Measurements from ENCODE around the gene SEMA3B.

The SEMA3B gene

DNA sequence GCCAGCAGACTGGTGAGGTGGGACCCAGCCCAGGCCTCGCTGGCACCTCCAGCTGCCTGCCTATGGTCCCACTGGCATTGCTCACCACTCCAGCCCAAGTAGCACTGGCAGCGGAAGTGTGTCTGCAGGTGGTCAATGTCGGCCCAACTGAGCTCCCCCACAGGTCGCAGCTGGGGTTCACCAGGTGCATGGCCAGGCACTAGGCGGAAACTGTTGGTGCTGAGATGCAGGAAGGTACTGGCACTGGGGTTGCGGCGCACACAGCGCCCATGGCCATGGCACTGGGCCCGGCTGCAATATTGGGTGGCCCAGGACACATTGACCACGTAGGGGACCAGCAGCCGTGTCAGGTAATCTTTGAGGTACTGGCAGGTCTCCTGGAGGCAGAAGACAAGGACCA, 49.2 kb downstream of the SEMA3B start:
- Mint-ChIP-seq H3K27me3 (no peaks in the 10 kb centered on the region), H3K9me3 (no peaks in the 10 kb centered on the region), H3K36me3 (ENCODE audit: insufficient read depth) (no peaks in the 10 kb centered on the region), H3K4me3 (peak overlapping the region in 1 of 2 donors; percentile 6), H3K4me1 (ENCODE audit: low read depth in 2 of 2) (peaks cover 26 to 42% of the 10 kb centered on the region in 2 donors), H3K27ac (no peak overlapping the region)
- ATAC-seq (replicated peaks): no peak
- DNase-seq: no peak

DNA sequence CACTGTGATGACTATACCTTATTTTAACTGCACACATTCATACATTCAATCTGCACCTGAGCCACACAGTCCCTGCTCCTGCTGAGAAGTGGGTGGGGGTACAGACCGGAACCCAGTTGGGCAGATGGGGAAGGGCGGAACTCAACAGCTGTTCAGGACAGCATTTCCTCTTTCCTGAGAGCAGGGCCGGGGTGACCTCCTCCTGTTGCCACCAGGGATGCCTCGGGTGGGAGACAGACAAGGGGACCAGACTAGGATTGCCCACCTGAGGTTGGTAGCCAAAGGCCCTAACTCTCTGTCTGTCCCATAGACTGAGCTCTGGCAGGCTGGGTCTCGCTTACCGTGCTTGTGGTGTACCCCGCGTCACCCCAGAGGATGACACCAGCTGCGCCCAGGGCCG, 49.7 kb downstream of the SEMA3B start:
- H3K27ac Mint-ChIP-seq: no peak overlapping the region
- DNase-seq (no peak), ATAC-seq (replicated peaks) (no peak)
- no peaks in the 10 kb centered on the region for H3K36me3 Mint-ChIP-seq (ENCODE audit: insufficient read depth)
- H3K9me3 Mint-ChIP-seq: no peaks in the 10 kb centered on the region
- peak overlapping the region in 1 of 2 donors; percentile 6 for H3K4me3 Mint-ChIP-seq
- H3K27me3 Mint-ChIP-seq: no peaks in the 10 kb centered on the region
- peaks cover 26 to 44% of the 10 kb centered on the region in 2 donors for H3K4me1 Mint-ChIP-seq (ENCODE audit: low read depth in 2 of 2)

DNA sequence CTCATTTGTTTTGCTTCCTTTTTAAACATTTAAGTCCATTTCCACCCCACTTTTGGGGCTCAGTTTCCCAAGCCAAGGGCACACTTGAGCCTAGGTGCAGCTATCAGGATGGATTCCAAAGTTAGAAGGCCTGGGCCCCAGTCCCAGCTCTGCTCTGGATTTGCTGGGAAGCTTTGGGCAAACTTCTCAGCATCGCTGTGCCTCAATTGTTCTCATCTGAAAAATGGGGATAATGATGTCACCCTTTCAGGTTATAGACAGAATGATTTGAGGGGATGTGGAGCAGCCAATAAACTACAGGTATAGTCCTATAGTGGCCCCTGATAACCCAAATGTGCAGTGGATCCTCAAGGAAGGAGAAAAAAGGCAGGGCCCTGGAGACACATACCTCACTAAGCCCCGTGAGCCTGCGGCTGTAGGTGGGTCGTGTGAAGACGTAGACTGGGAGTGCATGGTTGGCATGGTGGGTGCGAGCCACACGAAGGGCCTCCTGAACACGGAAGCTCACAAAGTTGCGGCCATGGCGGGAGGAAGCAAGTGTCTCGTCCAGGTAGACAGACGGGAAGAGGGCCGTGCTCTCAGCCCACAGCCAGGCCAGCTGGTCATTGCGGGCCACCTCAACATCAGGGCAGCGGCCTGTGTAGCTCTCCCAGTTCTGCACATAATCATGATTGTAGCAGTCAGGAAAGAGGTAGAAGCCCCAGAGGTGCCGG, 50.4 kb downstream of the SEMA3B start:
- no peaks in the 10 kb centered on the region for H3K9me3 Mint-ChIP-seq
- no peak for DNase-seq
- no peak for ATAC-seq (replicated peaks)
- no peaks in the 10 kb centered on the region for H3K36me3 Mint-ChIP-seq (ENCODE audit: insufficient read depth)
- H3K27ac Mint-ChIP-seq: no peak overlapping the region
- H3K4me1 Mint-ChIP-seq (ENCODE audit: low read depth in 2 of 2): peaks cover 28 to 43% of the 10 kb centered on the region in 2 donors
- H3K27me3 Mint-ChIP-seq: no peaks in the 10 kb centered on the region
- H3K4me3 Mint-ChIP-seq: peak overlapping the region in 1 of 2 donors; percentile 27

DNA sequence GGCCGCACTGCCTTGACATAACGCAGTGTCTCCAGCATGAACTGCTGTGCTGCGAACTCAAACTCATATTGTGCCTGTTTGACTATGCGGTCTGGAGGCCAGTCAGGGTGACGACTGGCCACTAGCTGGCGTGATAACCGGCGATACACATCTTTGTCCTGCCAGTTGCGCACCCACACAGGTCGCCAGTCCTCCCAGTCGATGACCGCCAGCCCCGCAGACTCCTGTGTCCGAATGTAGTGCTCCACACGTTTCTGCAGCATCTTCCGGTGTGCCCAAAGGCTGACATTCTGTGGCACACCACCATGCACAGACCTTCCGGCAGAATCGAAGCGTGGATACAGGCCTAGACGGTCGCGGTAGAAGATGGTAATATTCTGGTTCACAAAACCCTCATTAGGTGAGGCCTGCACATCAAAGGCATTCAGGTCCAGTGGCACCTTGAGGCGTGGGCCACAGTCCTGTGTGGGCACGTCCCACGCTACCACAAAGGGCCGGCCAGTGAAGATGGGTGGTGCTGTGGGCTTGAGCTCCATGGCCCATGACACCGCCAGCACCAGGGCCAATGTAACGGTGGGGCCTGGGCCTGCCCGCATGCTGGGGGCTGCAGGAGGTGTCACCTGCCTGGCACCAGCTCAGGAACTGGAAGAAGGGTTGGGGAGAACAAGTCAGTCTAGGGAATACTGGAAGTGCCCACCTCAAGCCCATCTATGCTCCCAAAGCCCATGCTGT, 51.1 kb downstream of the SEMA3B start:
- H3K36me3 Mint-ChIP-seq (ENCODE audit: insufficient read depth): no peaks in the 10 kb centered on the region
- DNase-seq: no peak

GRCh38 chr3:50320853-50321335, 51.9 kb downstream of the SEMA3B start:
- Mint-ChIP-seq H3K27ac (peak overlapping the region; percentile 65 to 93), H3K4me1 (ENCODE audit: low read depth in 2 of 2) (peaks cover 32 to 43% of the 10 kb centered on the region in 2 donors), H3K36me3 (ENCODE audit: insufficient read depth) (no peaks in the 10 kb centered on the region), H3K9me3 (no peaks in the 10 kb centered on the region), H3K27me3 (no peaks in the 10 kb centered on the region), H3K4me3 (peak overlapping the region; percentile 84 to 85)
- DNase-seq (peak in 2 of 3 experiments; percentile 21 to 41), ATAC-seq (replicated peaks) (peak; percentile 29)

More for the DNA sequence above, 51.1 kb downstream of the SEMA3B start:
- H3K4me3 Mint-ChIP-seq: peak overlapping the region; percentile 84 to 85
- H3K4me1 Mint-ChIP-seq (ENCODE audit: low read depth in 2 of 2): peaks cover 32 to 45% of the 10 kb centered on the region in 2 donors
- H3K27me3 Mint-ChIP-seq: no peaks in the 10 kb centered on the region
- peak overlapping the region; percentile 65 to 83 for H3K27ac Mint-ChIP-seq
- ATAC-seq (replicated peaks): no peak
- no peaks in the 10 kb centered on the region for H3K9me3 Mint-ChIP-seq

GRCh38 chr3:50321336-50322114, 52.6 kb downstream of the SEMA3B start:
- ATAC-seq (replicated peaks) (peak; percentile 58), DNase-seq (peak; percentile 66 to 74 (median 69))
- H3K27me3 Mint-ChIP-seq: no peaks in the 10 kb centered on the region
- peaks cover 27 to 38% of the 10 kb centered on the region in 2 donors for H3K4me1 Mint-ChIP-seq (ENCODE audit: low read depth in 2 of 2)
- H3K27ac Mint-ChIP-seq: peak overlapping the region; percentile 89 to 93
- H3K9me3 Mint-ChIP-seq: no peaks in the 10 kb centered on the region
- H3K36me3 Mint-ChIP-seq (ENCODE audit: insufficient read depth): no peaks in the 10 kb centered on the region
- peak overlapping the region; percentile 84 to 85 for H3K4me3 Mint-ChIP-seq

DNA sequence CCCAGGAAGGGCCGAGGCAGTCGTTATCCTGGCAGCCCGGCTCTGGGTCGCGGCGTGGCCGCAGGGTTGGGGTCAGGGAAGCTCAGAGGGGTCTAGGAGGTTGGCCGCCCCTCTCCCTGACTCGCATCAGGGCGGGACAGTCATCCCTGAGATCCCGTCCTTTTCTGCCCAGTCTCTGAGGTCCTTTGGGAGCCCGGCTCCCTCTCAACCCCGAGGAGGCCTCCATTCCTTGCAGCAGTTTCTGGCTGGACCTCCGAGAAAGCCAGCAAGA, 53.1 kb downstream of the SEMA3B start:
- H3K4me3 Mint-ChIP-seq: peak overlapping the region; percentile 84 to 85
- no peak overlapping the region for H3K27ac Mint-ChIP-seq
- no peaks in the 10 kb centered on the region for H3K36me3 Mint-ChIP-seq (ENCODE audit: insufficient read depth)
- DNase-seq (no peak), ATAC-seq (replicated peaks) (no peak)
- no peaks in the 10 kb centered on the region for H3K27me3 Mint-ChIP-seq
- peaks cover 22 to 33% of the 10 kb centered on the region in 2 donors for H3K4me1 Mint-ChIP-seq (ENCODE audit: low read depth in 2 of 2)
- H3K9me3 Mint-ChIP-seq: no peaks in the 10 kb centered on the region

- peak within 1 kb of the TSS; percentile 84 to 85 for H3K4me3 Mint-ChIP-seq
- H3K27me3 Mint-ChIP-seq: no peaks in the 10 kb centered on the region
- H3K4me1 Mint-ChIP-seq (ENCODE audit: low read depth in 2 of 2): peaks cover 20 to 32% of the 10 kb centered on the region in 2 donors
- H3K27ac Mint-ChIP-seq: peak within 1 kb of the TSS; percentile 89 to 93
- H3K9me3 Mint-ChIP-seq: no peaks in the 10 kb centered on the region
- DNase-seq (no peak), ATAC-seq (replicated peaks) (no peak)
- peaks cover 4% of the 10 kb centered on the region for H3K36me3 Mint-ChIP-seq (ENCODE audit: insufficient read depth)
Measured at GRCh38 chr3:50322386-50323091, 53.6 kb downstream of the SEMA3B start, which contains the start of gene HYAL2. Gene HYAL2, minus strand, starts transcription at chr3:50322745. Its CDS starts 2,256 bp downstream, at chr3:50320489.

DNA sequence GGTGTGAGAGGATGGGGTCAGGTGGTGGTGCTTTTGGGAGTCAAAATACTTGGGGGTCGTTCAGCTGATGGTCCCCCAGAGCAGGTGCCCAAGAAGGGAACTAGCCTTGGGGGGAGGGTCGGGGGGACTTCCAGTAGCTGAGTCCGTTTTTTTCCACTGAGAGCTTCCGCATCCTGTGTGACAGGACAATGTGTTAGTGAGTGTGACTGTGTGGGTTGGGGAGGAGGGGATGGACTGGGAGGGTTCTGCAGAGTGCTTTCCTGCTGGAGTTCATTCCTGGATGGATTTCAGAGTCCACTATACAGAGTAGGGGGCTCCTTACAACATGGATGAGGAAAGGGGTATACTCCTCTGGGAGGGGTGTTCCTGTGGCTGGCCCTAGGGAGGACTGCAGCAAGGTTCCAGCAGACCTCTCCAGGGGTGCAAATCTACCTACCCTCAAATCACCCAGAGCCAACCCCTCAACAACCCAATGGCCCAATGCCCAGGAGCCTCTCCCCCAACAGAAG, 54.2 kb downstream of the SEMA3B start:
- no peaks in the 10 kb centered on the region for H3K9me3 Mint-ChIP-seq
- peaks cover 24 to 34% of the 10 kb centered on the region in 2 donors for H3K4me1 Mint-ChIP-seq (ENCODE audit: low read depth in 2 of 2)
- DNase-seq (no peak), ATAC-seq (replicated peaks) (no peak)
- H3K36me3 Mint-ChIP-seq (ENCODE audit: insufficient read depth): peaks cover 8% of the 10 kb centered on the region
- peak overlapping the region in 1 of 2 donors; percentile 76 for H3K27ac Mint-ChIP-seq
- H3K4me3 Mint-ChIP-seq: peak overlapping the region; percentile 44 to 84
- no peaks in the 10 kb centered on the region for H3K27me3 Mint-ChIP-seq

GRCh38 chr3:50323614-50324199, 54.8 kb downstream of the SEMA3B start:
- Mint-ChIP-seq H3K9me3 (no peaks in the 10 kb centered on the region), H3K4me3 (no peak overlapping the region), H3K27ac (peak overlapping the region; percentile 41 to 76), H3K36me3 (ENCODE audit: insufficient read depth) (peaks cover 12% of the 10 kb centered on the region), H3K27me3 (no peaks in the 10 kb centered on the region), H3K4me1 (ENCODE audit: low read depth in 2 of 2) (peaks cover 29 to 36% of the 10 kb centered on the region in 2 donors)
- no peak for ATAC-seq (replicated peaks)
- no peak for DNase-seq

- no peak overlapping the region for H3K4me3 Mint-ChIP-seq
- peak; percentile 25 for ATAC-seq (replicated peaks)
Measured at GRCh38 chr3:50324351-50325112, 55.6 kb downstream of the SEMA3B start.

DNA sequence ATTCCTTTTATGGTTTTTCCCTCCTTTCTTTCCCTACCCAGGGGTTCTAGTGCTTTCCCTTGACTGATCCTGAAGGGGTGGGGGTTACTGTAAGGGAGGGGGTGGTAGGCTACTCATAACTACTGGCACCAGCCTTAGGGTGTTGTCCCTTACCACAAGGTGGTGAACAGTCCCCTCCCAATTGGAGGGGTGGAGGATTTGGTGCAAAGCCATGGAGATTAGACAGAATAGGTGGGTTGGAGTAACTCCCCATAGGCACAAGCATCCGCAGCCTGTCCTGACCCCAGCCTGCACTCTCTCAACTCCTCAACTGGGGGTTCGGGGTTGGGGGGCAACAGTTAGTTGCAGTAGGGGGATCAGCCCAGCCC, 56.1 kb downstream of the SEMA3B start:
- H3K27ac Mint-ChIP-seq: peak overlapping the region in 1 of 2 donors; percentile 76
- ATAC-seq (replicated peaks): no peak
- no peak for DNase-seq
- no peaks in the 10 kb centered on the region for H3K9me3 Mint-ChIP-seq
- H3K4me3 Mint-ChIP-seq: no peak overlapping the region
- H3K4me1 Mint-ChIP-seq (ENCODE audit: low read depth in 2 of 2): peaks cover 22 to 26% of the 10 kb centered on the region in 2 donors
- no peaks in the 10 kb centered on the region for H3K27me3 Mint-ChIP-seq
- H3K36me3 Mint-ChIP-seq (ENCODE audit: insufficient read depth): peaks cover 26% of the 10 kb centered on the region

More at GRCh38 chr3:50324351-50325112, 55.6 kb downstream of the SEMA3B start:
- H3K4me1 Mint-ChIP-seq (ENCODE audit: low read depth in 2 of 2): peaks cover 25 to 29% of the 10 kb centered on the region in 2 donors
- DNase-seq: peak; percentile 50 to 64 (median 53)
- H3K9me3 Mint-ChIP-seq: no peaks in the 10 kb centered on the region
- peak overlapping the region in 1 of 2 donors; percentile 76 for H3K27ac Mint-ChIP-seq
- H3K27me3 Mint-ChIP-seq: no peaks in the 10 kb centered on the region
- H3K36me3 Mint-ChIP-seq (ENCODE audit: insufficient read depth): peaks cover 20% of the 10 kb centered on the region
